WTC11 (cell line): ENCODE results near the gene KAZN. TPM values are rescaled to one million over a fixed set of nuclear protein-coding genes. Genes with fewer than 3 reads are reported as not detected.

Source experiments
- ATAC-seq: fragments of 200-7000 bp; cut with Tn5 transposase; 2 replicates; pipeline ENCODE4 v1.10.0; 2021; ENCODE audit warnings: mild to moderate bottlenecking, moderate library complexity
- CTCF ChIA-PET: fragments of 300-600 bp; sonication (Branson Sonifier 250); formaldehyde crosslinking; loops from one replicate; lab custom pipeline; 2021; ENCODE audit warnings: antibody characterized with exemption; lab: Charles Lee
- POLR2A ChIA-PET: fragments of 350-600 bp; sonication (Branson Sonifier 250); formaldehyde crosslinking; loops from one replicate; lab custom pipeline; 2021; ENCODE audit warnings: antibody characterized with exemption; lab: Charles Lee
- DNase-seq: peaks from one replicate; pipeline ENCODE4 v3.0.0; 2021; ENCODE audit warnings: low spot score
- H3K27ac Mint-ChIP-seq: 2 replicates; pipeline ENCODE4 v1.8.0; 2021; ENCODE audit warnings: mixed read lengths
- H3K27me3 Mint-ChIP-seq: 2 replicates; pipeline ENCODE4 v1.8.0; 2021; ENCODE audit warnings: low read depth, mild to moderate bottlenecking, moderate library complexity, mixed read lengths
- H3K36me3 Mint-ChIP-seq: 2 replicates; pipeline ENCODE4 v1.8.0; 2021; ENCODE audit warnings: mixed read lengths
- H3K4me1 Mint-ChIP-seq: 2 replicates; pipeline ENCODE4 v1.8.0; 2022; ENCODE audit warnings: mixed read lengths
- H3K4me3 Mint-ChIP-seq: 2 replicates; pipeline ENCODE4 v1.8.0; 2021; ENCODE audit warnings: mild to moderate bottlenecking, moderate library complexity, mixed read lengths
- H3K9me3 Mint-ChIP-seq: 2 replicates; pipeline ENCODE4 v1.8.0; 2021; ENCODE audit warnings: mixed read lengths
- ATF3 ChIP-seq: sonication (generic); formaldehyde crosslinking; conservative IDR thresholded peaks from 2 replicates; pipeline ENCODE4 v1.8.1; 2022; ENCODE audit warnings: mild to moderate bottlenecking, missing genetic modification reagents
- CDX4 ChIP-seq: fragments of 250-450 bp; sonication (Bioruptor Pico); IDR thresholded peaks from 2 replicates; pipeline ENCODE4 v1.9.0; 2021; ENCODE audit warnings: moderate library complexity, mild to moderate bottlenecking, inconsistent platforms, borderline replicate concordance
- E2F5 ChIP-seq: sonication (generic); formaldehyde crosslinking; IDR thresholded peaks from 2 replicates; pipeline ENCODE4 v1.8.1; 2022; ENCODE audit warnings: mild to moderate bottlenecking, moderate library complexity, missing genetic modification reagents
- EMX1 ChIP-seq: fragments of 250-450 bp; sonication (Bioruptor Pico); IDR thresholded peaks from 2 replicates; pipeline ENCODE4 v1.8.0; 2021; ENCODE audit warnings: mild to moderate bottlenecking
- ERG ChIP-seq: fragments of 250-450 bp; sonication (Bioruptor Pico); IDR thresholded peaks from 2 replicates; pipeline ENCODE4 v1.8.0; 2021; ENCODE audit warnings: mild to moderate bottlenecking
- GTF2I ChIP-seq: fragments of 250-450 bp; sonication (Bioruptor Pico); conservative IDR thresholded peaks from 2 replicates; pipeline ENCODE4 v1.4.0; 2021; ENCODE audit warnings: mild to moderate bottlenecking
- HMGA2 ChIP-seq: fragments of 250-450 bp; sonication (Bioruptor Pico); IDR thresholded peaks from 2 replicates; pipeline ENCODE4 v1.4.0; 2021; ENCODE audit warnings: mild to moderate bottlenecking, moderate library complexity
- HMGXB4 ChIP-seq: sonication (generic); formaldehyde crosslinking; IDR thresholded peaks from 2 replicates; pipeline ENCODE4 v1.8.1; 2023; ENCODE audit warnings: mild to moderate bottlenecking, moderate library complexity, missing genetic modification reagents
- MLX ChIP-seq: sonication (generic); formaldehyde crosslinking; IDR thresholded peaks from 2 replicates; pipeline ENCODE4 v1.8.1; 2023; ENCODE audit warnings: mild to moderate bottlenecking, missing genetic modification reagents, moderate library complexity
- PREB ChIP-seq: sonication (generic); formaldehyde crosslinking; IDR thresholded peaks from 2 replicates; pipeline ENCODE4 v1.8.1; 2022; ENCODE audit warnings: mild to moderate bottlenecking, missing genetic modification reagents, moderate library complexity, borderline replicate concordance
- PRRX2 ChIP-seq: fragments of 250-450 bp; sonication (Bioruptor Pico); IDR thresholded peaks from 2 replicates; pipeline ENCODE4 v1.8.0; 2021; ENCODE audit warnings: mild to moderate bottlenecking
- RORB ChIP-seq: fragments of 250-450 bp; sonication (Bioruptor Pico); IDR thresholded peaks from 2 replicates; pipeline ENCODE4 v1.9.0; 2021; ENCODE audit warnings: mild to moderate bottlenecking
- SMAD3 ChIP-seq: sonication (generic); formaldehyde crosslinking; IDR thresholded peaks from 2 replicates; pipeline ENCODE4 v1.8.0; 2022; ENCODE audit warnings: missing genetic modification reagents, mild to moderate bottlenecking, borderline replicate concordance
- SMAD4 ChIP-seq: sonication (generic); formaldehyde crosslinking; IDR thresholded peaks from 2 replicates; pipeline ENCODE4 v1.8.0; 2022; ENCODE audit warnings: mild to moderate bottlenecking, missing genetic modification reagents
- SOX15 ChIP-seq: fragments of 250-450 bp; sonication (Bioruptor Pico); IDR thresholded peaks from 2 replicates; pipeline ENCODE4 v1.9.0; 2021; ENCODE audit warnings: mild to moderate bottlenecking
- STAT6 ChIP-seq: sonication (generic); formaldehyde crosslinking; conservative IDR thresholded peaks from 2 replicates; pipeline ENCODE4 v1.8.1; 2023; ENCODE audit warnings: mild to moderate bottlenecking, low read depth, missing genetic modification reagents, moderate library complexity
- TEAD1 ChIP-seq: sonication (generic); formaldehyde crosslinking; IDR thresholded peaks from 2 replicates; pipeline ENCODE4 v1.8.0; 2022; ENCODE audit warnings: mild to moderate bottlenecking, missing genetic modification reagents
- TP53 ChIP-seq: sonication (generic); formaldehyde crosslinking; IDR thresholded peaks from 2 replicates; pipeline ENCODE4 v1.8.1; 2023; ENCODE audit warnings: mild to moderate bottlenecking, missing genetic modification reagents
- ZNF281 ChIP-seq: sonication (generic); formaldehyde crosslinking; IDR thresholded peaks from 2 replicates; pipeline ENCODE4 v1.8.0; 2023; ENCODE audit warnings: mild to moderate bottlenecking, missing genetic modification reagents
- ZNF416 ChIP-seq: fragments of 250-450 bp; sonication (Bioruptor Pico); IDR thresholded peaks from 2 replicates; pipeline ENCODE4 v1.9.0; 2021; ENCODE audit warnings: mild to moderate bottlenecking, inconsistent platforms
- total RNA-seq: library from RNA; stranded (reverse); gene quantifications from 3 replicates; pipeline ENCODE4 v1.2.3, GENCODE V29; 2021

KAZN gene
- total RNA-seq, 1 experiment from 2014 or later = 19.9 TPM

GRCh38 chr1:14760780-14761179 is 162.3 kb downstream of the KAZN start (continued):
- TF ChIP-seq ZNF416 (CRISPR knock-in tag) (no peak), HMGXB4 (no peak), TP53 (CRISPR knock-in tag) (no peak), ZNF281 (CRISPR knock-in tag) (no peak), RORB (no peak), PRRX2 (CRISPR knock-in tag) (no peak), HMGA2 (CRISPR knock-in tag) (no peak), PREB (CRISPR knock-in tag) (no peak)

- no peak overlapping the region for H3K27ac Mint-ChIP-seq
- no peak for ATAC-seq
- peaks cover 81% of the 10 kb centered on the region for H3K4me1 Mint-ChIP-seq
- peaks cover 5% of the 10 kb centered on the region; the same call in 1 of the 2 replicates for H3K36me3 Mint-ChIP-seq
- H3K4me3 Mint-ChIP-seq = no peak overlapping the region
- TF ChIP-seq SMAD3 (CRISPR knock-in tag) (no peak), ATF3 (CRISPR knock-in tag) (no peak), CDX4 (CRISPR knock-in tag) (no peak), STAT6 (CRISPR knock-in tag) (no peak), TEAD1 (CRISPR knock-in tag) (no peak), SMAD4 (CRISPR knock-in tag) (no peak), ERG (CRISPR knock-in tag) (no peak), SOX15 (CRISPR knock-in tag) (no peak), GTF2I (CRISPR knock-in tag) (no peak), E2F5 (CRISPR knock-in tag) (no peak), MLX (no peak), EMX1 (CRISPR knock-in tag) (no peak)
- TF ChIP-seq, all 79 proteins: peak for 0
- Mint-ChIP-seq H3K27me3 (0 out of 2 replicates have a peak, but pooled peaks cover 2% of the 10 kb centered on the region), H3K9me3 (peaks cover 7% of the 10 kb centered on the region)
- ChIA-PET POLR2A (interaction anchor here (0.5 kb wide), 1 partner anchor 46 kb away, joined by 5 read pairs; no protein-coding TSS in a partner anchor), CTCF (interaction anchor here (0.7 to 1.3 kb wide), 3 partner anchors 15 to 84 kb away, joined by 3 to 4 read pairs (median 3); no protein-coding TSS in a partner anchor)
- no peak for DNase-seq
Measured at GRCh38 chr1:14761291-14762153, 163.0 kb downstream of the KAZN start.
